Breast epithelium (tissue), 4 donors: Measurements from ENCODE around the gene ATOSA. TPM values are rescaled to one million over a fixed set of nuclear protein-coding genes. Genes with fewer than 3 reads are reported as not detected.

ENCODE experiments used
- DNase-seq, 2 donors: peaks; one replicate each; pipeline ENCODE4 v3.0.0-alpha.2; 2019; ENCODE audit warnings: low spot score in 2 of 2
- H3K27ac ChIP-seq, 2 donors: fragments of 200-600 bp; sonication (generic) in 1 of 2; one replicate each; pipeline ENCODE4 v1.5.1; 2016 to 2019; ENCODE audit warnings: mild to moderate bottlenecking in 1 of 2
- H3K27me3 ChIP-seq, 2 donors: fragments of 200-600 bp; sonication (generic) in 1 of 2; one replicate each; pipeline versions ENCODE4 v1.5.1 to v1.6.0; 2017 to 2019; ENCODE audit warnings: control low read depth in 1 of 2, mild to moderate bottlenecking in 1 of 2
- H3K36me3 ChIP-seq: fragments of 200-600 bp; one replicate; pipeline ENCODE4 v1.5.1; 2019
- H3K4me1 ChIP-seq, 2 donors: fragments of 200-600 bp; sonication (generic); one replicate each; pipeline ENCODE4 v1.5.1; 2016 to 2019; ENCODE audit warnings: control low read depth in 1 of 2
- H3K4me3 ChIP-seq, 3 donors: fragments of 200-600 bp; sonication (generic); 1 replicate in 2 of 3; 2 replicates in 1 of 3; pipeline ENCODE4 v1.5.1; 2016 to 2019; ENCODE audit warnings: mild to moderate bottlenecking in 3 of 3, moderate library complexity in 2 of 3
- H3K9me3 ChIP-seq, 2 donors: fragments of 200-600 bp; sonication (generic) in 1 of 2; one replicate each; pipeline ENCODE4 v1.5.1; 2016 to 2019; ENCODE audit warnings: control low read depth in 1 of 2
- CTCF ChIP-seq, 3 donors: fragments of 450-650 bp; IDR thresholded peaks; one replicate each; pipeline ENCODE4 v1.5.1; 2016 to 2017; ENCODE audit warnings: antibody characterized with exemption in 3 of 3, mild to moderate bottlenecking in 3 of 3, moderate library complexity in 3 of 3
- POLR2A ChIP-seq: fragments of 450-650 bp; IDR thresholded peaks from one replicate; pipeline ENCODE4 v1.6.1; 2016; ENCODE audit warnings: antibody characterized with exemption, mild to moderate bottlenecking, moderate library complexity
- POLR2AphosphoS5 ChIP-seq, 3 donors: sonication (generic); formaldehyde crosslinking; IDR thresholded peaks; one replicate each; pipeline ENCODE4 v1.6.1; 2017; ENCODE audit warnings: antibody characterized with exemption in 3 of 3
- intact Hi-C: fragments of 100-400 bp; cut with DNase I; formaldehyde crosslinking; loops from one replicate; pipeline ENCODE4 v1.15.1; 2023; ENCODE audit warnings: low total_unique reads
- total RNA-seq, 3 donors: library from RNA; depleted of rRNA; stranded (reverse); fragments of >200 nt; gene quantifications; one replicate each; pipeline ENCODE4 v1.1.0, GENCODE V29; 2016

ATOSA gene
- total RNA-seq, 3 donors from 2014 or later, result 157 to 215 (median 168) TPM

GRCh38 chr15:52649686-52650085, 29.5 kb downstream of the ATOSA start:
- intact Hi-C loops, result no loop called here
- no peak for DNase-seq
- TF ChIP-seq POLR2AphosphoS5 (IDR thresholded peaks at IDR 0.05) (no peak), CTCF (IDR thresholded peaks at IDR 0.05) (no peak), POLR2A (no peak)
- Histone ChIP-seq H3K4me3 (no peak overlapping the region), H3K36me3 (peaks cover 4% of the 10 kb centered on the region), H3K9me3 (no peaks in the 10 kb centered on the region), H3K4me1 (peaks cover 4 to 10% of the 10 kb centered on the region in 2 donors), H3K27ac (no peak overlapping the region), H3K27me3 (no peaks in the 10 kb centered on the region)

GRCh38 chr15:52645916-52646315, 33.3 kb downstream of the ATOSA start:
- Histone ChIP-seq H3K27ac (no peak overlapping the region), H3K36me3 (no peaks in the 10 kb centered on the region), H3K4me3 (no peak overlapping the region), H3K4me1 (no peaks in the 10 kb centered on the region), H3K9me3 (no peaks in the 10 kb centered on the region), H3K27me3 (no peaks in the 10 kb centered on the region)
- intact Hi-C loops, result no loop called here
- no peak for DNase-seq
- TF ChIP-seq CTCF (IDR thresholded peaks at IDR 0.05) (no peak), POLR2A (no peak), POLR2AphosphoS5 (IDR thresholded peaks at IDR 0.05) (no peak)

- DNase-seq, result no peak
- no peaks in the 10 kb centered on the region for H3K27me3 ChIP-seq
- no peaks in the 10 kb centered on the region for H3K36me3 ChIP-seq
- H3K27ac ChIP-seq, result peak overlapping the region; percentile 26 to 53
- no peak overlapping the region for H3K4me3 ChIP-seq
- TF ChIP-seq POLR2A, result no peak
- TF ChIP-seq CTCF (IDR thresholded peaks at IDR 0.05), result no peak
- TF ChIP-seq POLR2AphosphoS5 (IDR thresholded peaks at IDR 0.05), result no peak
- no peaks in the 10 kb centered on the region for H3K4me1 ChIP-seq
- no peaks in the 10 kb centered on the region for H3K9me3 ChIP-seq
- intact Hi-C loops, result no loop called here
These were observed 36.5 kb downstream of the ATOSA start for GRCh38 chr15:52642386-52643361.

- H3K36me3 ChIP-seq, result no peaks in the 10 kb centered on the region
- H3K27me3 ChIP-seq, result no peaks in the 10 kb centered on the region
- no peak overlapping the region for H3K27ac ChIP-seq
- intact Hi-C loops, result no loop called here
- no peak for DNase-seq
- TF ChIP-seq CTCF (IDR thresholded peaks at IDR 0.05) (no peak), POLR2AphosphoS5 (IDR thresholded peaks at IDR 0.05) (no peak), POLR2A (no peak)
- no peaks in the 10 kb centered on the region for H3K9me3 ChIP-seq
- no peak overlapping the region for H3K4me3 ChIP-seq
- no peaks in the 10 kb centered on the region for H3K4me1 ChIP-seq
These were observed 42.7 kb downstream of the ATOSA start for GRCh38 chr15:52636459-52636858.

GRCh38 chr15:52635908-52636307, 43.3 kb downstream of the ATOSA start:
- no peaks in the 10 kb centered on the region for H3K27me3 ChIP-seq
- DNase-seq, result no peak
- no peak overlapping the region for H3K27ac ChIP-seq
- no peaks in the 10 kb centered on the region for H3K4me1 ChIP-seq
- no peaks in the 10 kb centered on the region for H3K36me3 ChIP-seq
- intact Hi-C loops, result no loop called here
- no peak overlapping the region for H3K4me3 ChIP-seq
- H3K9me3 ChIP-seq, result no peaks in the 10 kb centered on the region
- no peak for TF ChIP-seq CTCF (IDR thresholded peaks at IDR 0.05)
- no peak for TF ChIP-seq POLR2AphosphoS5 (IDR thresholded peaks at IDR 0.05)
- TF ChIP-seq POLR2A, result no peak
